Measurements from ENCODE around the gene PINLYP. TPM values are rescaled to one million over a fixed set of nuclear protein-coding genes. Genes with fewer than 3 reads are reported as not detected.

The PINLYP gene
- total and polyA plus RNA-seq, 2 of the 13 experiments (the other 11 are each of a cell fraction or from before 2014, with no cell fraction given), result 0.21 to 0.24 TPM

GRCh38 chr19:43575156-43575950 is at the start of gene PINLYP, which contains the start of gene XRCC1 (continued):
- TF ChIP-seq, protein P1, sequence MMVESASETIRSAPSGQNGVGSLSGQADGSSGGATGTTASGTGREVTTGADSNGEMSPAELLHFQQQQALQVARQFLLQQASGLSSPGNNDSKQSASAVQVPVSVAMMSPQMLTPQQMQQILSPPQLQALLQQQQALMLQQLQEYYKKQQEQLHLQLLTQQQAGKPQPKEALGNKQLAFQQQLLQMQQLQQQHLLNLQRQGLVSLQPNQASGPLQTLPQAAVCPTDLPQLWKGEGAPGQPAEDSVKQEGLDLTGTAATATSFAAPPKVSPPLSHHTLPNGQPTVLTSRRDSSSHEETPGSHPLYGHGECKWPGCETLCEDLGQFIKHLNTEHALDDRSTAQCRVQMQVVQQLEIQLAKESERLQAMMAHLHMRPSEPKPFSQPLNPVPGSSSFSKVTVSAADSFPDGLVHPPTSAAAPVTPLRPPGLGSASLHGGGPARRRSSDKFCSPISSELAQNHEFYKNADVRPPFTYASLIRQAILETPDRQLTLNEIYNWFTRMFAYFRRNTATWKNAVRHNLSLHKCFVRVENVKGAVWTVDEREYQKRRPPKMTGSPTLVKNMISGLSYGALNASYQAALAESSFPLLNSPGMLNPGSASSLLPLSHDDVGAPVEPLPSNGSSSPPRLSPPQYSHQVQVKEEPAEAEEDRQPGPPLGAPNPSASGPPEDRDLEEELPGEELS (CRISPR knock-in tag; IDR thresholded peaks at IDR 0.05), result 0 out of 2 replicates have a peak, but pooled peaks have one; percentile 17
- peak; percentile 69 for TF ChIP-seq SIN3B (IDR thresholded peaks at IDR 0.05; ENCODE audit: low read length)
- 0 out of 2 replicates have a peak, but pooled peaks have one; percentile 12 for TF ChIP-seq ZFP1 (CRISPR knock-in tag; IDR thresholded peaks at IDR 0.05)
- TF ChIP-seq, protein P2, sequence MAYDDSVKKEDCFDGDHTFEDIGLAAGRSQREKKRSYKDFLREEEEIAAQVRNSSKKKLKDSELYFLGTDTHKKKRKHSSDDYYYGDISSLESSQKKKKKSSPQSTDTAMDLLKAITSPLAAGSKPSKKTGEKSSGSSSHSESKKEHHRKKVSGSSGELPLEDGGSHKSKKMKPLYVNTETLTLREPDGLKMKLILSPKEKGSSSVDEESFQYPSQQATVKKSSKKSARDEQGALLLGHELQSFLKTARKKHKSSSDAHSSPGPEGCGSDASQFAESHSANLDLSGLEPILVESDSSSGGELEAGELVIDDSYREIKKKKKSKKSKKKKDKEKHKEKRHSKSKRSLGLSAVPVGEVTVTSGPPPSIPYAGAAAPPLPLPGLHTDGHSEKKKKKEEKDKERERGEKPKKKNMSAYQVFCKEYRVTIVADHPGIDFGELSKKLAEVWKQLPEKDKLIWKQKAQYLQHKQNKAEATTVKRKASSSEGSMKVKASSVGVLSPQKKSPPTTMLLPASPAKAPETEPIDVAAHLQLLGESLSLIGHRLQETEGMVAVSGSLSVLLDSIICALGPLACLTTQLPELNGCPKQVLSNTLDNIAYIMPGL (CRISPR knock-in tag; IDR thresholded peaks at IDR 0.05; ENCODE audit: borderline replicate concordance in 1 of 2, low read depth in 1 of 2), result peak in 1 of 2 experiments; percentile 21; a peak in 1 of 4 replicates
- TF ChIP-seq SMAD3 (CRISPR knock-in tag; IDR thresholded peaks at IDR 0.05), result no peak
- peak; percentile 91 for TF ChIP-seq SAP130 (CRISPR knock-in tag; IDR thresholded peaks at IDR 0.05; ENCODE audit: low read depth)
- TF ChIP-seq MIER3 (CRISPR knock-in tag; IDR thresholded peaks at IDR 0.05; ENCODE audit: borderline replicate concordance), result no peak
- TF ChIP-seq ELF1 (CRISPR knock-in tag; IDR thresholded peaks at IDR 0.05), result peak; percentile 28; the same call in 1 of the 2 replicates
- TF ChIP-seq, protein P3, sequence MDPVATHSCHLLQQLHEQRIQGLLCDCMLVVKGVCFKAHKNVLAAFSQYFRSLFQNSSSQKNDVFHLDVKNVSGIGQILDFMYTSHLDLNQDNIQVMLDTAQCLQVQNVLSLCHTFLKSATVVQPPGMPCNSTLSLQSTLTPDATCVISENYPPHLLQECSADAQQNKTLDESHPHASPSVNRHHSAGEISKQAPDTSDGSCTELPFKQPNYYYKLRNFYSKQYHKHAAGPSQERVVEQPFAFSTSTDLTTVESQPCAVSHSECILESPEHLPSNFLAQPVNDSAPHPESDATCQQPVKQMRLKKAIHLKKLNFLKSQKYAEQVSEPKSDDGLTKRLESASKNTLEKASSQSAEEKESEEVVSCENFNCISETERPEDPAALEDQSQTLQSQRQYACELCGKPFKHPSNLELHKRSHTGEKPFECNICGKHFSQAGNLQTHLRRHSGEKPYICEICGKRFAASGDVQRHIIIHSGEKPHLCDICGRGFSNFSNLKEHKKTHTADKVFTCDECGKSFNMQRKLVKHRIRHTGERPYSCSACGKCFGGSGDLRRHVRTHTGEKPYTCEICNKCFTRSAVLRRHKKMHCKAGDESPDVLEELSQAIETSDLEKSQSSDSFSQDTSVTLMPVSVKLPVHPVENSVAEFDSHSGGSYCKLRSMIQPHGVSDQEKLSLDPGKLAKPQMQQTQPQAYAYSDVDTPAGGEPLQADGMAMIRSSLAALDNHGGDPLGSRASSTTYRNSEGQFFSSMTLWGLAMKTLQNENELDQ (CRISPR knock-in tag; IDR thresholded peaks at IDR 0.05; ENCODE audit: borderline replicate concordance), result no peak
- TF ChIP-seq SPEN (CRISPR knock-in tag; IDR thresholded peaks at IDR 0.05; ENCODE audit: low read depth), result no peak; the same call in 1 of the 2 replicates
- peak; percentile 92 for TF ChIP-seq E2F5 (CRISPR knock-in tag; conservative IDR thresholded peaks at IDR 0.05)
- no peak for TF ChIP-seq GTF3A (CRISPR knock-in tag; conservative IDR thresholded peaks at IDR 0.05)
- TF ChIP-seq GABPB1 (CRISPR knock-in tag; IDR thresholded peaks at IDR 0.05), result peak; percentile 83
- peak; percentile 75; the same call in 1 of the 2 replicates for TF ChIP-seq MAZ (IDR thresholded peaks at IDR 0.05; ENCODE audit: borderline replicate concordance, low read depth, low read length)
- TF ChIP-seq MAZ (CRISPR knock-in tag; IDR thresholded peaks at IDR 0.05; ENCODE audit: low read depth), result no peak
- TF ChIP-seq NFIB (CRISPR knock-in tag; IDR thresholded peaks at IDR 0.05; ENCODE audit: borderline replicate concordance), result no peak
- no peak for TF ChIP-seq NFKBIZ (CRISPR knock-in tag; IDR thresholded peaks at IDR 0.05)
- peak; percentile 99 for TF ChIP-seq ZNF335 (CRISPR knock-in tag; IDR thresholded peaks at IDR 0.05)
- TF ChIP-seq GABPA (IDR thresholded peaks at IDR 0.05; ENCODE audit: low read depth, low read length), result no peak
- peak; percentile 56 for TF ChIP-seq GABPA (CRISPR knock-in tag; IDR thresholded peaks at IDR 0.05; ENCODE audit: low read depth)
- TF ChIP-seq PHF8 (CRISPR knock-in tag; IDR thresholded peaks at IDR 0.05), result peak; percentile 63
- TF ChIP-seq ETS1 (CRISPR knock-in tag; IDR thresholded peaks at IDR 0.05), result no peak

All from HepG2 (cell line).